HuH-7 (cell line): ENCODE data around the gene FBXO34.

Experiments
- DNase-seq: peaks from one replicate; pipeline ENCODE4 v3.0.0; 2011; ENCODE audit warnings: low spot score

Gene FBXO34

GRCh38 chr14:55272922-55273321, 1.7 kb downstream of the FBXO34 start:
- no peak for DNase-seq

- no peak for DNase-seq
Measured at GRCh38 chr14:55274146-55274545, 2.9 kb downstream of the FBXO34 start.

- no peak for DNase-seq
Measured at GRCh38 chr14:55274751-55275150, 3.5 kb downstream of the FBXO34 start.

GRCh38 chr14:55276736-55277135, 5.5 kb downstream of the FBXO34 start:
- DNase-seq, result no peak

- DNase-seq, result no peak
Measured at GRCh38 chr14:55277972-55278740, 6.9 kb downstream of the FBXO34 start.

- no peak for DNase-seq
Measured at GRCh38 chr14:55279384-55279783, 8.2 kb downstream of the FBXO34 start.

GRCh38 chr14:55281316-55281839, 10.2 kb downstream of the FBXO34 start:
- DNase-seq, result no peak

GRCh38 chr14:55285048-55285652, 13.9 kb downstream of the FBXO34 start:
- no peak for DNase-seq

- DNase-seq, result no peak
Measured at GRCh38 chr14:55288439-55288838, 17.2 kb downstream of the FBXO34 start.

GRCh38 chr14:55291480-55292081, 20.4 kb downstream of the FBXO34 start:
- DNase-seq, result no peak

- no peak for DNase-seq
Measured at GRCh38 chr14:55294603-55295002, 23.4 kb downstream of the FBXO34 start.

GRCh38 chr14:55297611-55298499, 26.6 kb downstream of the FBXO34 start:
- no peak for DNase-seq

- no peak for DNase-seq
Measured at GRCh38 chr14:55298500-55298822, 27.2 kb downstream of the FBXO34 start.

- no peak for DNase-seq
Measured at GRCh38 chr14:55301437-55302121, 30.4 kb downstream of the FBXO34 start.

GRCh38 chr14:55302367-55303124, 31.3 kb downstream of the FBXO34 start:
- DNase-seq, result no peak

GRCh38 chr14:55303125-55303499, 31.9 kb downstream of the FBXO34 start:
- no peak for DNase-seq

- no peak for DNase-seq
Measured at GRCh38 chr14:55303691-55304145, 32.5 kb downstream of the FBXO34 start.

- no peak for DNase-seq
Measured at GRCh38 chr14:55306938-55307589, 35.8 kb downstream of the FBXO34 start.

- no peak for DNase-seq
Measured at GRCh38 chr14:55309154-55309553, 37.9 kb downstream of the FBXO34 start.

- no peak for DNase-seq
Measured at GRCh38 chr14:55309761-55310365, 38.6 kb downstream of the FBXO34 start.
